ENCODE measurements around the gene CCDC124.
A peak's percentile ranks its signal among the peaks of the same experiment; 100 is the strongest.
"Not testable (repeated sequence)": the region's sequence is repeated elsewhere in the genome, so short reads cannot be mapped to it uniquely, and the experiment has no call there.

The CCDC124 gene, protein sequence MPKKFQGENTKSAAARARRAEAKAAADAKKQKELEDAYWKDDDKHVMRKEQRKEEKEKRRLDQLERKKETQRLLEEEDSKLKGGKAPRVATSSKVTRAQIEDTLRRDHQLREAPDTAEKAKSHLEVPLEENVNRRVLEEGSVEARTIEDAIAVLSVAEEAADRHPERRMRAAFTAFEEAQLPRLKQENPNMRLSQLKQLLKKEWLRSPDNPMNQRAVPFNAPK

DNA sequence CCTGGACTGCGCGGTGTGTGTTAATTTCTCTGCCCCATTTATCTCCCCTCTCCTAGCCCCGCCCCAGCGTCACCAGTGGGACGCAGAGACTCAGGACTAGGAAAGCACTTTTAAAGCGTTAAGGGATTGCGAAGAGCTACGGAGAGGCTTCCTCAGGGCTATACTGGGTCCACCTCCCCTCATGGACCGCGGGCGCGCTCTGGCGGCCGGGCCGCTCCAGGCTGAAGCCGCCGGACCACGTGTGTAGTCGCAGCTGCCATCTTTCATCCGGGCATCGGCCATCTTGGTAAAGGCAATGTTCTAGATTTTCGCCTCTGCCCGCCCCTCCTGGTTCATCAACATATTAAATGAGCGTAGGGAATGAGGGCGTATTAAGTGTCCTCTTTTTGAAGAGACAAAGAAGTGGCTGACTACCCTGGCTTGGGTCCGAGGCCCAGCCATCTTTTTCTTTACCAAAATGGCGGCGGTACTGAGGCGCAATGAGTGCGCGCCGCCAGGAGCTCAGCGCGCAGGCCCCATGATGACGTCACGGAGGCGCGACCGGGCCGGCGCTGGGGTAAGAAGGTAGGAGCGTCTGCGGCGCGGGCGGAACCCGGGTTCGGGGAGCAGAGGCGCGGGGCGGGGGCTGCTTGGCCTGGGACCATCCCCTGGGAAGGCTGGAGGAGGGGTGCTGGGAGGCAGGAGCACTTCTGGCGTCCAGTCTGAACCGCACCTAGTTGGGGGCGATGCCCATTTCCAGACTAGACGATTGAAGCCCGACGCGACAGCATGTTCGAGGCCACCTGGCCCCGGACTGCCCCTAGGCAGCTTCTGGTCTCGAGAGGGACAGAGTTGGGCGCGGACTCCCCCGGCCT is at the start of gene CCDC124:
TSS of gene CCDC124 (plus strand) at position 531 of the 854 bp plus-strand sequence. CDS start 3,406 bp downstream, outside the sequence.
- peak; percentile 94 for DNase-seq

DNA sequence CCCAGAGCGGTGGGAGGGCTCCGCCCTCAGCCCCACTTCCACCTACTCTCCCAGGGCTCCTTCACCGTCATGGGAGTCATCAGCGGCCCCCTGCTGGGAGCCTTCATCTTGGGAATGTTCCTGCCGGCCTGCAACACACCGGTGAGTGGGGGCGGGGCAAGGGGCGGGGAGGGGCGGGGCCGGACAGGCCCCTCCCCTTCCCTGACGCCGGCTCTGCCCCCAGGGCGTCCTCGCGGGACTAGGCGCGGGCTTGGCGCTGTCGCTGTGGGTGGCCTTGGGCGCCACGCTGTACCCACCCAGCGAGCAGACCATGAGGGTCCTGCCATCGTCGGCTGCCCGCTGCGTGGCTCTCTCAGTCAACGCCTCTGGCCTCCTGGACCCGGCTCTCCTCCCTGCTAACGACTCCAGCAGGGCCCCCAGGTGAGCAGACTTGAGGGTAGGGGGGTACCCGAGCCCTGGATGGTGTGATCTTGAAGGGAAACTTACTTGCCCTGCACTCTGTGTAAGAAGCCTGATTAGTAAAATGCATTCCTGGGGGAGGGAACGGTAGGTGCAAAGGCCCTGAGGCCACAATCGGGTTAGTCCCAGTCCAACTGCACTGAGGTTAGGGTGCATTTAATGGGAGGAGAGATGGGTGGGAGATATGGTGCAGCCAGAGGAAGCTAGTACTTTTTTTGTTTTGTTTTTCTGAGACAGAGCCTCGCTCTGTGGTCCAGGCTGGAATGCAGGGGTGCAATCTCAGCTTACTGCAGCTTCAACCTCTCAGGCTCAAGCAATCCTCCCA is 49.0 kb upstream of the CCDC124 start:
- DNase-seq, result no peak

DNA sequence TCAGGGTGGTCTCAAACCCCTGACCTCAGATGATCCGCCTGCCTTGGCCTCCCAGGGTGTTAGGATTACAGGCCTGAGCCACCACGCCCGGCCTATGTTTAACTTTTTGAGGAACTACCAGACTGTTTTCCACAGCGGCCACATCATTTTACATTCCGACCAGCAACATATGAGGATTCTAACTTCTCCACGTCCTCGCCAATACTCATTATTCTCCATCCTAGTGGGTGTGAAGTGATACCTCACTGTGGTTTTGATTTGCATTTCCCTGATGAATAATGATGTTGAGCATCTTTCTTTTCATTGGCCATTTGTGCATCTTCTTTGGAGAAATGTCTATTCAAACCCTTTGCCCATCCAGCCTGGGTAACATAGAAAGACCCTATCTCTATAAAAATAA is 46.3 kb upstream of the CCDC124 start:
- DNase-seq, result no peak

DNA sequence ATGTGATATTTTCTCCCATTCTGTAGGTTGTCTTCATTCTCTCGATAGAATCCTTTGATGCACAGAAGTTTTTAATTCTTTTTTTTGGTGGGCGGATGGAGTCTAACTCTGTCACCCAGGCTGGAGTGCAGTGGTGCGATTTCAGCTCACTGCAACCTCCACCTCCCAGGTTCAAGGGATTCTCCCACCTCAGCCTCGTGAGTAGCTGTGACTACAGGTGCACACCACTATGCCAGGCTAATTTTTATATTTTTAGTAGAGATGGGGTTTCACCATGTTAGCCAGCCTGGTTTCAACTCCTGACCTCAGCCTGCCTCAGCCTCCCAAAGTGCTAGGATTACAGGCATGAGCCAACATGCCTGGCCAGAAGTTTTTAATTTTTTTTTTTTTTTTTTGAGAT is 45.6 kb upstream of the CCDC124 start:
- not testable (repeated sequence) for DNase-seq

DNA sequence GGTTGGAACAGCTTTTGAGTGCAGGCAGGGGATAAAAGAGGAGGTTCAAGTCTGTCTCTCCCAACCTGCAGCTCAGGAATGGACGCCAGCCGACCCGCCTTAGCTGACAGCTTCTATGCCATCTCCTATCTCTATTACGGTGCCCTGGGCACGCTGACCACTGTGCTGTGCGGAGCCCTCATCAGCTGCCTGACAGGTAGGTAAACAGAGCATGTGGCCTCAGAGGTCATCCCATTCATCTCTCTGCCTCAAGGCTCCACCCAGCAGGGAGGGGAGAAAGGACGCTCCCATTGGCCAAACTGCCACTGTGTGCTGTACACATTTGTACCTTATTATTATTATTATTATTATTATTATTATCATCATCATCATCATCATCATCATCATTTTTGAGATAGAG is 44.6 kb upstream of the CCDC124 start:
- DNase-seq, result no peak

DNA sequence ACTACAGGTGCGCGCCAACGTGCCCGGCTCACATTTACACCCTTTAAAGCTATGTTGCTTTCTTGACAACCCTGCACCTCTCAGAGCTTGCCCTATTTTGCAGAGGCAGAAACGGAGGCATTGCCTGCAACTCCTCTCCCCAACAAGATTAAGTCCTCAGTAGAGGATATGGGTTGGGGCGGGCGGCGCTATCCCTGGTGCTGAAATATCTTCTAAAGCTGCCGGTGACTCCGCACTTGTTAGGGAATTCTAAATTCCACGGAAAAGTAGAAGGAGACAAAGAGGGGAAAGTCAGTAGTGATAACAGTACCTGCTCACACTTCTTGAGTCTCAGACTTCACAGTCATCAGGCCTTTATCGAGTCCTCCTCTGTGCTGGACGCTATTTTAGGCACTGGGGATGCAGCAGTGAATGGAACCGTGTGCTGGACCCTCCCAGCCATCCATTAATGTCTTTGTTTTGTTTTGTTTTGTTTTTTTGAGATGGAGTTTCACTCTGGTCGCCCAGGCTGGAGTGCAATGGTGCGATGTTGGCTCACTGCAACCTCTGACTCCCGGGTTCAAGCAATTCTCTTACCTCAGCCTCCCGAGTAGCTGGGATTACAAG is 43.1 kb upstream of the CCDC124 start:
- no peak for DNase-seq

DNA sequence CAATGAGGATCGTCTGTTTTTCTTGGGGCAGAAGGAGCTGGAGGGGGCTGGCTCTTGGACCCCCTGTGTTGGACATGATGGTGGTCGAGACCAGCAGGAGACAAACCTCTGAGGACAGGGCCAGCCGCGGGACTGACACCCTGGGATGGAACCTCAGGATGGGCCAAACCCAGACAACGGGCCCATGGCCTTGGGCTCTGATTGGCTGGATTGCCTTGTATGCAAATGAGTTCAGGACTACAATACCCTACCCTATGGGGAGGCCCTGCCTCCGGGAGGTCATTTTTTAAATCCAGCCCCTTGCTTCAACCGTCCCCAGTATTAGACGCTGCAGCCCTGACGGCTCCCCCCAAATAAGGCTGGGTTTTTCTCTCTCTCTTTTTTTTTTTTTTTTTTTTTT is 39.0 kb upstream of the CCDC124 start:
- DNase-seq, result no peak

DNA sequence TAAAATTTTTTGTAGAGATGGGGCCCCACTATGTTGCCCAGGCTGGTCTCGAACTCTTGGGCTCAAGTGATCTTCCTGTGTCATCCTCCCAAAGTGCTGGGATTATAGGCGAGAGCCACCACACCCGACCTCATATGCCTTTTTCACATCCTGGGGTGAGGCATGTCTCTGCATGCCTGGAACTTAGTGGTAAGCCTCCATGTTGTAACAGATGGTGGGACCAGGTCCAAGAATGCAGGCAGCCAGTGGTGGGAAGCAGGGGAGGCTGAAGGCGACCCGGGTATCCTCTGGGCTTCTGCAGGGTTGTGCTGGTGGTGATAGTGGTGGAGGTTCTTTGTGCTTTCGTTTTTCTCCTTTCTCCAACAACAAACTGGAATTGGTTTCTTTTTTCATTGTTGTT is 30.1 kb upstream of the CCDC124 start:
- no peak for DNase-seq

DNA sequence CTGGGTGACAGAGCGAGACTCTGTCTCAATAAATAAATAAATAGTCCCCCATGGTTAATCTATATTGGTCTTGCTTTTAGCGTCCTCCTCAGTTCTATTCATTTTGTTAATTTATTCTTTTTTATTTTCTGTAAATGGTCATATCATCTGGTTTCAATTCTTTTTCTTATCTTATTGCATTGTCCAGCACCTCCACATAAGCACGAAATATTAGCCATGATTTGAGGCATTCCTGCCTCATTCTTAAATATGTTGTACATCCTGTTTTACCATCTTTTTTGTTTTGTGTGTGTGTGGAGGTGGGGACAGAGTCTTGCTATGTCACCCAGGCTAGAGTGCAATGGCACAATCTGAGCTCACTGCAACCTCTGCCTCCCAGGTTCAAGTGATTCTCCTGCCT is 24.6 kb upstream of the CCDC124 start:
- DNase-seq, result no peak

DNA sequence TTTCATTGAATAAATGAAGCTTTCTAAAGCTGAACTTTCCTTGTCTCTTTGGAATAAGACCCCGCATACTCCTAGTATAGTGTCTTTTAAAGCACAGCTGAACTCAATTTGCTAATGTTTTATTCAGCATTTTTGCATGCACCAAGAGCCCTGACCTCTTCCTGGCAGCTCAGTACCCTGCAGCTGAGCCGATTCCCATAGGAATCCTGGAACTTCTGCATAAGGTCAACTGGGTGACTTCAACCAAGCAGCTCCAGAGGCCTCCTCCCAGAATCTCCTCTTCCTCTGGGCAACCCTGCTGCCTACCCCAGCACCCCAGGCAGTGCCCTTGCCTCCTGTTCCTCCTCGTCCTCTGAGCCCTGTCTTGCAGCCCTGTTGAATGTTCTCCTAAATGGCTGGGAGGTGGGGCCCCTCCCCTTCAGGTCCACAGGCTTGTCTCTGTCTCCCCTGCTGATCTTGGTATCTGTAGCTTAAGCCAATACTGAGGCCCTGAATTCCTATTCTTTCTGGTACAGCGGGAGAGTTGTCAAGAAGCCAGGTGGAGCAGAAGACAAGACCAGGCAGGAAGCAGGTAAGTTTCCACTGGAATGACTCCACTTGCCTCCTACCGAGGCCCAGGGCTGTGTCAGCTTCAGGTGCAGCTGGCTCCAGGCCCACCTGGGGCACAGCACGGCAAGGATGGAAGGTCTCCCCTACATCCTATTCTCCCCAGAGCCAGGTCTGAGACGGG is 23.6 kb upstream of the CCDC124 start:
- no peak for DNase-seq

DNA sequence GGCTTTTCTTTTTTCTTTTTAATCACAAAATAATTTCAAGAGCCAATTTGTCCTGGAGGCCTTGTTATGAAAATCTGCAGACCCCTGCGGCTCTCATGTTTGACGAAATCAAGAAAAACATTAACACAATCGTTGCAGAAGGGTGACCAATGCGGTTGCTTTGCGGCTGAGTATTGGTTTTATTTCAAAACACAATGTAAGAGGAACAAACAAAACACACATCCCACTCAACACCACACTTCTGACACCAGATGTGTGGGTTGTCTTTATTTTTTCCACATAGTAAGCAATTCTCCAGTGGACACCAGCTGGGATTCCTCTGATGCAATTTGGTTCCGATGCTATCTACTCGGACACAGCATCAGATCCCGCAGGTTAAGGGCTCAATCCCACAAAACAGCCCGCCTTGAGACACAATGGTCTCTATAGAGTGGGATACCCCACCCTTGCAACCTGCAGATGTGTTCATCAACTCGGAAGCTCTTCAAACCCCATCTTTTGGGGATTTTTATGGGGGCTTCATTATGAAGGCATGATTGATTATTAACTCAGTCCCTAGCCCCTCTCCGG is 21.9 kb upstream of the CCDC124 start:
- peak; percentile 70 for DNase-seq

DNA sequence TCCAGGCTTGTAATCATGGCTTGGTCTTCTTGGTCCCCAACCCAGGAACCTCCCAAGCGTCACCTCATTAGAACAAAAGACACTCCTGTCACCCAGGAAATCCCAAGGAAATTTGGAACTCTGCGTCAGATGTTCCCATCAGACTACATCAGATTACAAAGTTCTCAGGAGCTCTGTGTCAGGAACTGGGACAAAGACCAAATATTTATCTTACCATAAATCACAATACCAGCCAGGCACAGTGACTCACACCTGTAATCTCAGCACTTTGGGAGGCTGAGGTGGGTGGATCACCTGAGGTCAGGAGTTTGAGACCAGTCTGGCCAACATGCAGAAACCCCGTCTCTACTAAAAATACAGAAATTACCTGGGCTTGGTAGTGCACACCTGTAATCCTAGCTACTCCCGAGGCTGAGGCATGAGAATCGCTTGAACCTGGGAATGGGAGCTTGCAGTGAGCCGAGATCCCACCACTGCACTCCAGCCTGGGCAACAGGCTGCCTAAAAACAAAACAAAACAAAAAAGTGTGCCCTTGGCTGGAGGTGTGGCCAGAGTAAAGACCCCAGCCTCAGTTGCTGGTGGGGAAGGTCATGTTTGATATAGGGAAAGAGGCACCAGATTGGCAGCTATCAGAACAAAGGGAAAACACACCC is 16.7 kb upstream of the CCDC124 start:
- DNase-seq, result no peak

DNA sequence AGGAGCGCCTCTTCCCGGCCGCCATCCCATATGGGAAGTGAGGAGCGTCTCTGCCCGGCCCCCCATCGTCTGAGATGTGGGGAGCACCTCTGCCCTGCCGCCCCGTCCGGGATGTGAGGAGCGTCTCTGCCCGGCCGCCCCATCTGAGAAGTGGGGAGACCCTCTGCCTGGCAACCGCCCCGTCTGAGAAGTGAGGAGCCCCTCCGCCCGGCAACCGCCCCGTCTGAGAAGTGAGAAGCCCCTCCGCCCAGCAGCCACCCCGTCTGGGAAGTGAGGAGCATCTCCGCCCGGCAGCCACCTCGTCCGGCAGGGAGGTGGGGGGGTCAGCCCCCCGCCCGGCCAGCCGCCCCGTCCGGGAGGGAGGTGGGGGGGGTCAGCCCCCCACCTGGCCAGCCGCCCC is 14.7 kb upstream of the CCDC124 start:
- DNase-seq, result not testable (repeated sequence)

DNA sequence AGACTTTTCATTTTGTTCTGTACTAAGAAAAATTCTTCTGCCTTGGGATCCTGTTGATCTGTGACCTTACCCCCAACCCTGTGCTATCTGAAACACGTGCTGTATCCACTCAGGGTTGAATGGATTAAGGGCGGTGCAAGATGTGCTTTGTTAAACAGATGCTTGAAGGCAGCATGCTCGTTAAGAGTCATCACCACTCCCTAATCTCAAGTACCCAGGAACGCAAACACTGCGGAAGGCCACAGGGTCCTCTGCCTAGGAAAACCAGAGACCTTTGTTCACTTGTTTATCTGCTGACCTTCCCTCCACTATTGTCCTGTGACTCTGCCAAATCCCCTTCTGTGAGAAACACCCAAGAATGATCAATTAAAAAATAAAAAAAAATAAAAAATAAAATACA is 13.7 kb upstream of the CCDC124 start:
- DNase-seq, result not testable (repeated sequence)

DNA sequence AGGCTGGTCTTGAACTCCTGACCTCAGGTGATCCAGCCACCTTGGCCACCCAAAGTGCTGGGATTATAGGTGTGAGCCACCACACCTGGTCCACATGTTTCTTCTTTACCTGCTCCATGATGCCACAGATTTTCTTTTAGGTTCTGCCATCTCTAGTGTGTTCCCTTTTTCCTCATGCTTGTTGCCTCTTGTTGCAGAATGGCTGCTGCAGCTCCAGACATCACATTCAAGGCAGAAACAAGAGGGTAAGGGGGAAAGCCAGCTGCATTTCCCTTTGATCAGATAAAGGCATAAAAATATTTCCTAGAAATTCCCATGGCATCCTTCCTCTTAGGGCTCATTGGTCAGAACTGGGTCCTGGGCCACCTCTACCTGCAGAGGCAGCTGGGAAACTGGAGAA is 12.3 kb upstream of the CCDC124 start:
- DNase-seq, result no peak

DNA sequence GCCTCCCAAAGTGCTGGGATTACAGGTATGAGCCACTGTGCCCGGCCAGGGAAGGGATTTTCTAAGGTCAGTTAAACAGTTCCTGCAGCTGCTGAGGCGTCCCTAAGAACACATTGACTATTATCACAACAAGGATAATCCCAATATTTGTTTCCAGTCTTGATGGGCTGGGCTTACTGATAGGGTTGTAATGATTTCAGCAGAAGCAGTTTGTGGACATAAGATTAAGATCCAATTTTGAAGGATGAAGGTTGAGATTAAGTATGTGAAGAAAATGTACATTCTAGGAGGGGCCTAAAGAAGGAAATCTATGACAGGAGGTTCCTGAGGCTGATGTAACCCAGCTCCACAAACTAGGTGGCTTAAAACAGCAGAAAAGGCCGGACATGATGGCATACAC is 10.7 kb upstream of the CCDC124 start:
- DNase-seq, result no peak

DNA sequence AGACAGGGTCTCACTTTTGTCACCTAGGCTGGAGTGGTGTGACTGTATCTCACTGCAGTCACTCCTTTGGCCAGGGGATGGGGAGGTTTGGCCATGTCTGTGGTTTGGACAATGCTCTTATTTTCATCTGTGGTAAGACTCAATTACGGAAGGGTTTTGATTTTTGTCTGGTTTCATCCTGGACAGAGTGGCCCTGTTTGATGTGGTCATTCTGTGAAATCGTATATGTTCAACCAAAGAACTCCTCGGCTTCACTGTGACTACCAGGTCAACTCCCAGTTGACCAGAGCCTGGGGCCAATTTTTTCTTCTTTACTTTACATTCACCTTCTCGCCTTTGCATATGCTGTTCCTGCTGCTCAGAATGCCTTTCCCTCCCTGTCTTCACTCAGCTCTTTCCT is 6.8 kb upstream of the CCDC124 start:
- DNase-seq, result no peak

DNA sequence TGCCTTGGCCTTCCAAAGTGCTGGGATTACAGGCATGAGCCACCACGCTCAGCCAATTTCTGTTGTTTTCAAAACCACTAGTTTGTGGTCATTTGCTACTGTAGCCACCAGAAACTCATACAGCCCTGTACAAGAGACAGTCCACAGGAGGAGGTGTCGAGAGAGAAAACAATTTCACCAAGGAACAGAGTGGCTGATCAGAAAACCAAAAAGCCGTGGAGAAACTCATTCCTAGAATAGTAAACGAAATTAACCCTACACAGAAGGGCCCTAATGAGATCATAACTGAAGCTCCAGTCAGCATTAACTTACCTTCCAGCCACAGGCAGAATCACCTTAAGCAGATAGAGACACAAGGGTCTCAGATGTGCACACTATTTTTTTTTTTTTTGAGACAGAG is 3.8 kb upstream of the CCDC124 start:
- no peak for DNase-seq

DNA sequence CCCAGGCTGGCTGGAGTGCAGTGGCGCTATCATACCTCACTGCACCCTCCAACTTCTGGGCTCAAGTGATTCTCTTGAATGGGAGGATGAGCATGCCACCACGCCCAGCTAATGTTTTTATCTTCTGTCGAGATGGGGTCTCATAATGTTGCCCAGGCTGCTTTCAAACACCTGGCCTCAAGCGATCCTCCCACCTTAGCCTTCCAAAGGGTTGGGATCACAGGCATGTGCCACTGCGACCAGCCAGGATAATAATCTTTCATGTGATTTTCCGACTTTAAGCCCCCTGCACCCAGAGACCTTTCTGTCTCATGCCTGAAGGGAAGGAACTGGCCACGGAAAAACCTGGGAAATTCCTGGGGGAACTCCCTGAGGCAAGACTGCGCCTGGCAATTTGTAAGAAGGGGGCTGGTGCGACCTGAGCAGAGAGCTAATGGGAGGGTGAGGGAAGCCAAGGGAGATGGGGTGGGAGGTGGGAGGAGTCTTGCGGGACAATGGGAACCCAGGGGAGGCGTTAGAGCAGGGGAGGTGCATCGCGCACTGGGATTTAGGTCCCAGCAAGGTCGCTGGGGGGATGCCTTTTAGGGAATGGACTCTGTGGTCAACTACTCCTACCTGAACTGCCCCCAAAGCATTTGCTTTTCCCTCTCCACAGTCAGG is 1.2 kb upstream of the CCDC124 start:
- DNase-seq, result peak; percentile 48

DNA sequence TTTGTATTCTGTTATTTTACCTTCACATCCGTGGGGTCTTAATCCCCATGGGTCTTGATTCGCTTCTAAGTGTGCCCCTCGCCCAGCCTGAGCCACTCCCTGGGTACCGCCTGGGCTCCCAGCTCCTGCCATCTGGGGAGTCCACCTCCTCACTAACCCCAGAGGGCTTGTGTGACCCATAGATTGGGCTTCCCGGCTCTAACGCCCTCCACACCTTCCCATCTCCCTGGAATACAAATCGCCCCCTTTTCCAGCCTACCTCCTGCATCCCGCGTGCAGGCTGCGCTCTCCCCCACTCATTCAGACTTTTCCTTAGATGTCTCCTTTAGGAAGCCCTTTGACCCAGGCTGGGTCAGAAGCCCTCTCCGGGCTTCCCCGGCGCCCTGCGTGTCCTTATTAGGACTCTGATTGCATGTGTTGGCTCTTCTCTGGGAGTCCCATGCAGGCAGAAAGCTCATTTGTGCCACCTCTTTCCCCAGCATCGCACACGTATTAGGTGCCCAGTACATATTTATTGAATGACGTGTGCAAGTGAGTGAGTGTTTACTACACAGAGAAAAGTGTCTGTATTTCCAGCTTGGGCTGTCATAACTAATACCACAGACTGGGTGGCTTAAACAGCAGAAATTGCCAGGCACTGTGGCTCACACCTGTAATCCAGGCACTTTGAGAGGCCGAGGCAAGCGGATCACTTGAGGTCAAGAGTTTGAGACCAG is 757 bp downstream of the CCDC124 start:
- no peak for DNase-seq
